H1 (cell line): ENCODE results near the gene PPP1R1B.

ENCODE experiments used
- EGR1 ChIP-seq: IDR thresholded peaks from 2 replicates; pipeline ENCODE4 v1.6.1; 2011; ENCODE audit warnings: low read depth, low read length, borderline replicate concordance
- SP1 ChIP-seq: IDR thresholded peaks from 2 replicates; pipeline ENCODE4 v1.6.1; 2011; ENCODE audit warnings: low read depth, low read length
- USF2 ChIP-seq: IDR thresholded peaks from 2 replicates; pipeline ENCODE4 v1.6.1; 2011; ENCODE audit warnings: low read length, improper control_type of control experiment
- TF ChIP-seq, protein P1 (sequence below), 3 experiments: IDR thresholded peaks; 1 replicate in 2 of 3; 2 replicates in 1 of 3; pipeline versions ENCODE4 v1.5.1 to v1.6.1; 2011; ENCODE audit warnings: low read length in 3 of 3, mild to moderate bottlenecking in 3 of 3, inconsistent platforms in 2 of 3, low read depth in 1 of 3, moderate library complexity in 1 of 3; ENCODE audit not compliant: insufficient read depth in 1 of 3; ENCODE audit errors: control extremely low read depth in 1 of 3

- TF ChIP-seq, protein P1, sequence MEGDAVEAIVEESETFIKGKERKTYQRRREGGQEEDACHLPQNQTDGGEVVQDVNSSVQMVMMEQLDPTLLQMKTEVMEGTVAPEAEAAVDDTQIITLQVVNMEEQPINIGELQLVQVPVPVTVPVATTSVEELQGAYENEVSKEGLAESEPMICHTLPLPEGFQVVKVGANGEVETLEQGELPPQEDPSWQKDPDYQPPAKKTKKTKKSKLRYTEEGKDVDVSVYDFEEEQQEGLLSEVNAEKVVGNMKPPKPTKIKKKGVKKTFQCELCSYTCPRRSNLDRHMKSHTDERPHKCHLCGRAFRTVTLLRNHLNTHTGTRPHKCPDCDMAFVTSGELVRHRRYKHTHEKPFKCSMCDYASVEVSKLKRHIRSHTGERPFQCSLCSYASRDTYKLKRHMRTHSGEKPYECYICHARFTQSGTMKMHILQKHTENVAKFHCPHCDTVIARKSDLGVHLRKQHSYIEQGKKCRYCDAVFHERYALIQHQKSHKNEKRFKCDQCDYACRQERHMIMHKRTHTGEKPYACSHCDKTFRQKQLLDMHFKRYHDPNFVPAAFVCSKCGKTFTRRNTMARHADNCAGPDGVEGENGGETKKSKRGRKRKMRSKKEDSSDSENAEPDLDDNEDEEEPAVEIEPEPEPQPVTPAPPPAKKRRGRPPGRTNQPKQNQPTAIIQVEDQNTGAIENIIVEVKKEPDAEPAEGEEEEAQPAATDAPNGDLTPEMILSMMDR (IDR thresholded peaks at IDR 0.05; ENCODE audit: control extremely low read depth in 1 of 3, insufficient read depth in 1 of 3, low read depth in 1 of 3, low read length in 3 of 3) = no peak
- TF ChIP-seq EGR1 = no peak
- no peak for TF ChIP-seq SP1
- no peak for TF ChIP-seq USF2
Observed at GRCh38 chr17:39666231-39666600, 39.5 kb downstream of the PPP1R1B start.
